CD14-positive monocyte (primary cell): ENCODE measurements around the gene GSTM4. TPM values are rescaled to one million over a fixed set of nuclear protein-coding genes. Genes with fewer than 3 reads are reported as not detected.

Experiments used
- DNase-seq, 3 donors: peaks; one replicate each; pipeline ENCODE4 v3.0.0-alpha.2; 2011 to 2022
- H2AFZ ChIP-seq: 2 replicates; pipeline ENCODE4 v1.6.0; 2012; ENCODE audit warnings: mild to moderate bottlenecking, low read depth, low read length, inconsistent platforms; ENCODE audit not compliant: insufficient read depth, poor library complexity, severe bottlenecking
- H3K27ac ChIP-seq, 2 donors: 1 replicate in 1 of 2; 2 replicates in 1 of 2; pipeline ENCODE4 v1.5.1; 2012 to 2013; ENCODE audit warnings: low read length in 2 of 2, control low read depth in 1 of 2, inconsistent platforms in 1 of 2, low read depth in 1 of 2, mild to moderate bottlenecking in 1 of 2
- H3K27me3 ChIP-seq, 2 donors: one replicate each; pipeline versions ENCODE4 v1.6.0 to v1.6.1; 2011 to 2013; ENCODE audit warnings: low read length in 2 of 2; ENCODE audit not compliant: control insufficient read depth in 2 of 2, insufficient read depth in 2 of 2
- H3K36me3 ChIP-seq, 2 donors: replicated peaks in 1 of 2; 1 replicate in 1 of 2; 2 replicates in 1 of 2; pipeline versions ENCODE4 v1.5.1 to v1.6.1; 2012 to 2013; ENCODE audit warnings: low read length in 2 of 2, control low read depth in 1 of 2, inconsistent platforms in 1 of 2, mild to moderate bottlenecking in 1 of 2; ENCODE audit not compliant: insufficient read depth in 2 of 2, control insufficient read depth in 1 of 2
- H3K4me1 ChIP-seq, 2 donors: 1 replicate in 1 of 2; 2 replicates in 1 of 2; pipeline versions ENCODE4 v1.5.1 to v1.6.1; 2012 to 2013; ENCODE audit warnings: low read length in 2 of 2, control low read depth in 1 of 2, inconsistent platforms in 1 of 2, mild to moderate bottlenecking in 1 of 2, moderate library complexity in 1 of 2; ENCODE audit not compliant: insufficient read depth in 2 of 2, control insufficient read depth in 1 of 2
- H3K4me2 ChIP-seq: replicated peaks from 2 replicates; pipeline ENCODE3; 2012; ENCODE audit warnings: low read length, moderate library complexity, mild to moderate bottlenecking; ENCODE audit not compliant: poor library complexity, severe bottlenecking; ENCODE audit errors: extremely low read depth
- H3K4me3 ChIP-seq, 3 experiments: fragments of 200-600 bp in 1 of 3; sonication (generic) in 1 of 3; replicated peaks in 1 of 3; 1 replicate in 2 of 3; 2 replicates in 1 of 3; pipeline ENCODE4 v1.5.1; 2011 to 2013; ENCODE audit warnings: low read length in 3 of 3, mild to moderate bottlenecking in 3 of 3, control low read depth in 2 of 3, low read depth in 2 of 3, inconsistent platforms in 1 of 3, moderate library complexity in 1 of 3
- H3K79me2 ChIP-seq: 2 replicates; pipeline ENCODE4 v1.6.0; 2012; ENCODE audit warnings: mild to moderate bottlenecking, control low read depth, inconsistent platforms, low read length, moderate library complexity; ENCODE audit not compliant: insufficient read depth
- H3K9ac ChIP-seq: 2 replicates; pipeline ENCODE4 v1.6.0; 2017; ENCODE audit warnings: low read length, mild to moderate bottlenecking; ENCODE audit not compliant: insufficient read depth, poor library complexity, severe bottlenecking
- H3K9me3 ChIP-seq, 2 donors: replicated peaks in 1 of 2; 1 replicate in 1 of 2; 2 replicates in 1 of 2; pipeline versions ENCODE4 v1.5.1 to v1.6.1; 2012 to 2013; ENCODE audit warnings: low read length in 2 of 2, control low read depth in 1 of 2; ENCODE audit not compliant: control insufficient read depth in 1 of 2, insufficient read depth in 1 of 2
- H4K20me1 ChIP-seq: 2 replicates; pipeline ENCODE4 v1.6.0; 2012; ENCODE audit warnings: mild to moderate bottlenecking, low read length, control low read depth, moderate library complexity; ENCODE audit not compliant: insufficient read depth
- H3K27ac Mint-ChIP-seq, 7 donors: one replicate each; pipeline ENCODE4 v1.8.0; 2020; ENCODE audit warnings: mild to moderate bottlenecking in 7 of 7, mixed read lengths in 7 of 7, moderate library complexity in 6 of 7, inconsistent platforms in 2 of 7
- H3K27me3 Mint-ChIP-seq, 3 donors: one replicate each; pipeline ENCODE4 v1.8.0; 2021 to 2022; ENCODE audit warnings: low read depth in 3 of 3, mild to moderate bottlenecking in 3 of 3, mixed read lengths in 3 of 3, moderate library complexity in 3 of 3, inconsistent platforms in 1 of 3
- H3K36me3 Mint-ChIP-seq, 2 donors: one replicate each; pipeline ENCODE4 v1.8.0; 2020; ENCODE audit warnings: mixed read lengths in 2 of 2, inconsistent platforms in 1 of 2, mild to moderate bottlenecking in 1 of 2
- H3K4me1 Mint-ChIP-seq: one replicate; pipeline ENCODE4 v1.8.0; 2020; ENCODE audit warnings: mild to moderate bottlenecking, mixed read lengths
- H3K4me3 Mint-ChIP-seq, 2 donors: one replicate each; pipeline ENCODE4 v1.8.0; 2020; ENCODE audit warnings: mild to moderate bottlenecking in 2 of 2, mixed read lengths in 2 of 2, moderate library complexity in 1 of 2
- H3K9me3 Mint-ChIP-seq, 7 donors: one replicate each; pipeline ENCODE4 v1.8.0; 2020 to 2022; ENCODE audit warnings: mixed read lengths in 7 of 7, mild to moderate bottlenecking in 6 of 7, moderate library complexity in 6 of 7, inconsistent platforms in 2 of 7
- CTCF ChIP-seq: fragments of 200-600 bp; IDR thresholded peaks from one replicate; pipeline ENCODE4 v1.8.0; 2022; ENCODE audit warnings: antibody characterized with exemption, mild to moderate bottlenecking
- WGBS: methylation state at CpG from one replicate; pipeline ENCODE4 v1.1.5; 2013; ENCODE audit warnings: missing lambda C conversion rate; ENCODE audit not compliant: insufficient coverage; 5-methylcytosine and 5-hydroxymethylcytosine counted together
- intact Hi-C, 2 donors: fragments of 100-400 bp; cut with micrococcal nuclease; formaldehyde crosslinking; loops; one replicate each; pipeline versions ENCODE4 v1.15.0 to v1.15.1; 2023
- polyA plus RNA-seq, 3 donors: library from polyadenylated mRNA; depleted of rRNA in 1 of 3; unstranded in 2 of 3; stranded (reverse) in 1 of 3; fragments of 300-500 nt in 2 of 3; fragments of >200 nt in 1 of 3; fragmentation: Illumina TruSeq in 2 of 3; gene quantifications; 1 replicate in 2 of 3; 2 replicates in 1 of 3; pipeline ENCODE4 v1.2.3, GENCODE V29; 2012 to 2021

The GSTM4 gene
- polyA plus RNA-seq, 3 donors, result 11.9 to 22.9 (median 15.9) TPM

GRCh38 chr1:109621379-109622136 is 34.3 kb upstream of the GSTM4 start:
- Histone ChIP-seq H3K4me2 (peak overlapping the region; percentile 97), H4K20me1 (peaks cover 58% of the 10 kb centered on the region), H2AFZ (no peak overlapping the region), H3K27ac (peak overlapping the region; percentile 99), H3K4me3 (peak overlapping the region; percentile 77 to 96 (median 96)), H3K79me2 (peaks cover 64% of the 10 kb centered on the region), H3K36me3 (peaks cover 12 to 16% of the 10 kb centered on the region in 2 donors), H3K9ac (peak overlapping the region; percentile 98), H3K27me3 (no peaks in the 10 kb centered on the region), H3K4me1 (peaks cover 62 to 70% of the 10 kb centered on the region in 2 donors), H3K9me3 (no peaks in the 10 kb centered on the region)
- peaks cover 0 to 3% (median 2%) of the 10 kb centered on the region in 3 donors for H3K27me3 Mint-ChIP-seq
- intact Hi-C loops, result loop anchor here (2.0 to 5.0 kb wide), 2 partner anchors 73 to 74 kb away; partner anchors contain the start of gene GNAI3 (in 2 of the 2)
- H3K4me3 Mint-ChIP-seq, result peak overlapping the region; percentile 92 to 97
- peaks cover 0 to 2% (median 0%) of the 10 kb centered on the region in 7 donors for H3K9me3 Mint-ChIP-seq
- peaks cover 64% of the 10 kb centered on the region for H3K4me1 Mint-ChIP-seq
- peaks cover 21 to 40% of the 10 kb centered on the region in 2 donors for H3K36me3 Mint-ChIP-seq
- DNase-seq, result no peak
- peak overlapping the region; percentile 99 to 100 (median 99) for H3K27ac Mint-ChIP-seq
- TF ChIP-seq CTCF, result no peak
- 36% methylated on average over 5 of the region's 13 CpGs for WGBS

GRCh38 chr1:109622137-109622892 is 33.6 kb upstream of the GSTM4 start:
- no peaks in the 10 kb centered on the region for H3K27me3 ChIP-seq
- peaks cover 64% of the 10 kb centered on the region for H3K79me2 ChIP-seq
- H3K9ac ChIP-seq, result peak overlapping the region; percentile 98
- H3K4me1 ChIP-seq, result peaks cover 55 to 62% of the 10 kb centered on the region in 2 donors
- H3K36me3 Mint-ChIP-seq, result peaks cover 27 to 44% of the 10 kb centered on the region in 2 donors
- H3K27ac Mint-ChIP-seq, result peak overlapping the region; percentile 89 to 100 (median 99)
- peaks cover 65% of the 10 kb centered on the region for H4K20me1 ChIP-seq
- 72% methylated on average over 10 of the region's 11 CpGs for WGBS
- H3K9me3 ChIP-seq, result no peaks in the 10 kb centered on the region
- no peak for TF ChIP-seq CTCF
- H3K4me2 ChIP-seq, result peak overlapping the region; percentile 97
- DNase-seq, result no peak
- H3K36me3 ChIP-seq, result peaks cover 20 to 24% of the 10 kb centered on the region in 2 donors
- peak overlapping the region; percentile 77 to 96 (median 96) for H3K4me3 ChIP-seq
- H3K4me3 Mint-ChIP-seq, result peak overlapping the region; percentile 92 to 97
- no peak overlapping the region for H2AFZ ChIP-seq
- peaks cover 0 to 3% (median 2%) of the 10 kb centered on the region in 3 donors for H3K27me3 Mint-ChIP-seq
- H3K4me1 Mint-ChIP-seq, result peaks cover 56% of the 10 kb centered on the region
- H3K9me3 Mint-ChIP-seq, result peaks cover 0 to 2% (median 0%) of the 10 kb centered on the region in 7 donors
- intact Hi-C loops, result loop anchor here in 1 of 2 donors (5.0 kb wide), 1 partner anchor 75 kb away; the partner anchor contains the start of gene GNAI3
- H3K27ac ChIP-seq, result peak overlapping the region; percentile 30 to 99
